Peyer's patch (tissue), 4 donors: ENCODE data around the gene MBD3.

Experiments used
- POLR2A ChIP-seq, 2 donors: fragments of 450-650 bp; IDR thresholded peaks; one replicate each; pipeline ENCODE4 v1.5.1; 2017; ENCODE audit warnings: antibody characterized with exemption in 2 of 2, mild to moderate bottlenecking in 2 of 2, moderate library complexity in 2 of 2
- TF ChIP-seq, protein P1 (sequence below), 6 experiments: fragments of 450-650 bp in 4 of 6; fragments of 200-600 bp in 2 of 6; sonication (generic) in 1 of 6; IDR thresholded peaks; one replicate each; pipeline ENCODE4 v1.5.1; 2017 to 2019; ENCODE audit warnings: antibody characterized with exemption in 6 of 6, mild to moderate bottlenecking in 3 of 6, moderate library complexity in 1 of 6

DNA sequence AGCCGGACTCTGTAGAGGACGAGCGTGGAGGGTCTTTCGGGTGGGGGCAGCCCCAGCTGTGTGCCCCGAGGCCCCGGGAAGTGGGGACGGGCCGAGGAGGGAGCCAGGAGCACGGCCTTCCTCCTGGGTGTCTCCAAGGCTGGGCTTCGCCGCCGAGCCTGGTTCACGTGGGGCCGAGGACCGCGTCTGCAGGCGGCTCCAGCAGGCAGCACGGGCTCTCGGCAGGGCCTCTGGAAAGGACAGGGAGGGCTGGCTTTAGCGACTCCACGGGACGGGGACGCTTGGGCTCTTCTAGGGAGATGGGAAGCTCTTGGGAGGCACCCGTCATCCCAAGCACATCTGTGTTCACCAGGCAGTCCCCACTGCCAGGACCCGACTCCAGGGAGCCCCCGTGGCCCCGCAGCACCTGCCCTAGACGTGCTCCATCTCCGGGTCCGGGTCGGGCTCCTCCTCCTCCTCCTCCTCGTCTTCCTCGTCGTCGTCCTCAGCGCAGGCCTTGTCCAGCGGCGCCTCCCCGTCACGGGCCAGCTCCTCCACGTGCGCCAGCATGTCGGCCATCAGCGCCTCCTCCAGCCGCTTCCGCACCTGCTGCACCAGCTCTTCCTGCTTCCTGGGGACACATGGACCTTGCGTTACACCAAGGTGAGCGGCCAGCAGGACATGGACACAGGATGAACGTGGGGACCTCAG lies 14.6 kb downstream of the MBD3 start:
- TF ChIP-seq POLR2A (IDR thresholded peaks at IDR 0.05), result no peak
- TF ChIP-seq, protein P1, sequence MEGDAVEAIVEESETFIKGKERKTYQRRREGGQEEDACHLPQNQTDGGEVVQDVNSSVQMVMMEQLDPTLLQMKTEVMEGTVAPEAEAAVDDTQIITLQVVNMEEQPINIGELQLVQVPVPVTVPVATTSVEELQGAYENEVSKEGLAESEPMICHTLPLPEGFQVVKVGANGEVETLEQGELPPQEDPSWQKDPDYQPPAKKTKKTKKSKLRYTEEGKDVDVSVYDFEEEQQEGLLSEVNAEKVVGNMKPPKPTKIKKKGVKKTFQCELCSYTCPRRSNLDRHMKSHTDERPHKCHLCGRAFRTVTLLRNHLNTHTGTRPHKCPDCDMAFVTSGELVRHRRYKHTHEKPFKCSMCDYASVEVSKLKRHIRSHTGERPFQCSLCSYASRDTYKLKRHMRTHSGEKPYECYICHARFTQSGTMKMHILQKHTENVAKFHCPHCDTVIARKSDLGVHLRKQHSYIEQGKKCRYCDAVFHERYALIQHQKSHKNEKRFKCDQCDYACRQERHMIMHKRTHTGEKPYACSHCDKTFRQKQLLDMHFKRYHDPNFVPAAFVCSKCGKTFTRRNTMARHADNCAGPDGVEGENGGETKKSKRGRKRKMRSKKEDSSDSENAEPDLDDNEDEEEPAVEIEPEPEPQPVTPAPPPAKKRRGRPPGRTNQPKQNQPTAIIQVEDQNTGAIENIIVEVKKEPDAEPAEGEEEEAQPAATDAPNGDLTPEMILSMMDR (IDR thresholded peaks at IDR 0.05), result no peak
